GM12801 (cell line): ENCODE results near the gene ODC1.

Experiments
- TF ChIP-seq, protein P1 (sequence below): IDR thresholded peaks from one replicate; pipeline ENCODE4 v1.5.1; 2011; ENCODE audit warnings: control low read depth; ENCODE audit not compliant: insufficient read length; ENCODE audit errors: extremely low read depth

Gene ODC1

DNA sequence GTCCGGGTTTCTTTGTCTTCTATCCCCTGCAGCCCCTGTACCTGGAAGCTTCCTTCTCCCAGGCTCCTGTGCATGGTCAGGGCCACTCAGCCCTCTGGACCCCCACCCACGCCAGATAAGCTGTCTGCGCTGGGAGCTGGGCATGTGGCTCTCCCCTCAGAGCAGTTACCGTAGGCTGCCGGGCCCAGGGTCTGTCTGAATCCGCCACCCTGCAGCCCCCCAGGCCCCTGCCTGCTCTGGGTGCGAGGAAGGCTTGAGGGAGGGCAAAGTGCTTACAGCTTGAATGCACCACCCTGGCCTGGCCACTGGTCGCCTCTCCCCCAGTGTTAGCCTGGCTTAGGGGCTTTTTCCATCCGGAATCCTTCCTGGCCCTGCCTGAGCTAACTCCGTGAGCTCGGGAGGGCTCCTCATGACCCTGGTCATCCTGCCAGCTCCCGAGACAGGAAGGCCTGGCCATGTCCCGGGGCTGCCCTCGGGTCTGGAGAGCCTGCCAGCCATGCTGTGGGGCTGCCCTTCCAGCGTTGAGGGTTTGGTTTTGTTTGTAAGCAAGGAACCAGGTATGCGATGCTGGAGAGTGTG is 50.7 kb downstream of the ODC1 start:
- TF ChIP-seq, protein P1, sequence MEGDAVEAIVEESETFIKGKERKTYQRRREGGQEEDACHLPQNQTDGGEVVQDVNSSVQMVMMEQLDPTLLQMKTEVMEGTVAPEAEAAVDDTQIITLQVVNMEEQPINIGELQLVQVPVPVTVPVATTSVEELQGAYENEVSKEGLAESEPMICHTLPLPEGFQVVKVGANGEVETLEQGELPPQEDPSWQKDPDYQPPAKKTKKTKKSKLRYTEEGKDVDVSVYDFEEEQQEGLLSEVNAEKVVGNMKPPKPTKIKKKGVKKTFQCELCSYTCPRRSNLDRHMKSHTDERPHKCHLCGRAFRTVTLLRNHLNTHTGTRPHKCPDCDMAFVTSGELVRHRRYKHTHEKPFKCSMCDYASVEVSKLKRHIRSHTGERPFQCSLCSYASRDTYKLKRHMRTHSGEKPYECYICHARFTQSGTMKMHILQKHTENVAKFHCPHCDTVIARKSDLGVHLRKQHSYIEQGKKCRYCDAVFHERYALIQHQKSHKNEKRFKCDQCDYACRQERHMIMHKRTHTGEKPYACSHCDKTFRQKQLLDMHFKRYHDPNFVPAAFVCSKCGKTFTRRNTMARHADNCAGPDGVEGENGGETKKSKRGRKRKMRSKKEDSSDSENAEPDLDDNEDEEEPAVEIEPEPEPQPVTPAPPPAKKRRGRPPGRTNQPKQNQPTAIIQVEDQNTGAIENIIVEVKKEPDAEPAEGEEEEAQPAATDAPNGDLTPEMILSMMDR = no peak

DNA sequence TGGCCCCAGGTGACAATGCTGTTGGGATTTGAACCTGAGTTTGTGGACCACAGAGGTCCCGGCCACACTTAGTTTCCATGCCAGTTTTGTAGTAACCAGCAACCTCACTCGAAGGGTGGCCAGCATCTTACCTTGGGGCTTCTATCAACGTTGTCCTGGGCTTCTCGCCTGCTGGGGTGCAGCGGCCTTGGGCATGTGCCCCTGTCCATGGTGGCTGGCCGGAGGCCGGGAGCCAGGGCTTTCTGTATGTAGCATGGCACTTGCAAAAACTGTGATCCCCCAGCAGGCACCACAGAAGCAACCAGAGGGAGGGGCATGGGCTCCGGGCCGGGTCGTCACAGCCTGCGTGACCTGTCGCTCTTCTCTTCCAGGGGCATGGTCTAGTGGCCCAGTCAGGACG is 51.7 kb downstream of the ODC1 start:
- TF ChIP-seq, protein P1 = no peak

GRCh38 chr2:10395893-10396292 is 52.2 kb downstream of the ODC1 start:
- TF ChIP-seq, protein P1 = no peak

DNA sequence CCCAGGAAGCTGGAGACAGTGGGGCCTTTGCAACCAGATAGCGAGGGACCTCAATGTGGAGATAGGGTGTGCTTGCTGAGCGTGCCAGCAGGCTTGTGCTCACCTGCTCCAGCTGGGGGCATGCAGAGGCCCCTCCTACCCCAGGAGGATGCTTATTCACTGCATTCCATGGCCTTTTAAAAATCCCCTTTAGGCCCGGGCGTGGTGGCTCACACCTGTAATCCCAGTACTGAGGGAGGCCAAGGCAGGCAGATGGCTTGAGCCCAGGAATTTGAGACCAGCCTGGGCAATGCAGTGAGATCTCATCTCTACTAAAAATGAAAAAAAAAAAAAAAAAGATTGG is 54.5 kb downstream of the ODC1 start:
- TF ChIP-seq, protein P1 = no peak

GRCh38 chr2:10392951-10393639 is 55.0 kb downstream of the ODC1 start:
- TF ChIP-seq, protein P1 = no peak

DNA sequence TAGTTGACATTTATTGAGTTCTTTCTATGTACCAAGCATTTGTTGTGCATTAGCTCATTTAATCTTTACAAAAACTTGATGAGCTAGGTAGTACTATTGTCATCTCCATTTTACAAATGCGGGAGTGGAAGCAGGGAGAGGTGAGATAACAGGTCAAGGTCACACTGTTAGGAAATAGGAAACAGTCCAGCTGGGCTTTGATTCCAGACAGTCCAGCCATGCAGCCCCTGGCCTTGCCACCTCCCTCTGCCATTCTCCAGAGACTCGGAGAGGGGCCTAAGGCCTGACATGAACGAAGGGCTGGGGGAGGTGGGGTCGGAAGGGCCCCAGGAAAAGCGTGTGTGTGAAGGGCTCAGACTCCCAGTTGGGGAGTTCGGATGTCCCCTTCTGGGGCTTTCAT is 55.6 kb downstream of the ODC1 start:
- TF ChIP-seq, protein P1 = no peak

DNA sequence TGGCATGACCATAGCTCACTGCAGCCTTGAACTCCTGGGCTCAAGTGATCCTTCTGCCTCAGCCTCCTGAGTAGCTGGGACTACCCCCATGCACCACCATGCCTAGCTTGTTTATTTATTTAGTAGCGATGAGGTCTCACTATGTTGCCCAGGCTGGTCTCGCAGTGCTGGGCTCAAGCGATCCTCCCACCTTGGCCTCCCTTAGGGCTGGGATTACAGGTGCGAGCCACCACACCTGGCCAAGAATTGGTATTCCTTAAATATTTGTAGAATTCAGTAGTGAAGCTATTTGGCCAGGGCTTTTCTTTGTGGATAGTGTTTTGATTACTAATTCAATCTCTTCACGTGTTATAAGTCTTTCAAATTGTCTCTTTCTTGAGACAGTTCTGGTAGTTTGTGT is 56.0 kb downstream of the ODC1 start:
- TF ChIP-seq, protein P1 = no peak
